Skeletal muscle tissue (tissue), 5 donors: ENCODE data around the gene RIOK3. TPM values are rescaled to one million over a fixed set of nuclear protein-coding genes. Genes with fewer than 3 reads are reported as not detected.

Experiments used
- H3K27ac ChIP-seq: one replicate; pipeline ENCODE4 v1.7.0; 2013; ENCODE audit warnings: mild to moderate bottlenecking, low read depth, low read length, inconsistent platforms
- H3K27me3 ChIP-seq, 3 donors: one replicate each; pipeline ENCODE4 v1.7.0; 2013; ENCODE audit warnings: low read length in 3 of 3; ENCODE audit not compliant: control insufficient read depth in 3 of 3, insufficient read depth in 3 of 3
- H3K36me3 ChIP-seq, 3 donors: one replicate each; pipeline ENCODE4 v1.7.0; 2013; ENCODE audit warnings: low read length in 3 of 3; ENCODE audit not compliant: control insufficient read depth in 3 of 3, insufficient read depth in 3 of 3
- H3K4me1 ChIP-seq, 3 donors: one replicate each; pipeline ENCODE4 v1.7.0; 2013; ENCODE audit warnings: low read length in 3 of 3, mild to moderate bottlenecking in 3 of 3; ENCODE audit not compliant: control insufficient read depth in 3 of 3, insufficient read depth in 3 of 3
- H3K4me3 ChIP-seq, 3 donors: one replicate each; pipeline ENCODE4 v1.7.0; 2013; ENCODE audit warnings: low read length in 3 of 3
- H3K9ac ChIP-seq, 3 donors: one replicate each; pipeline ENCODE4 v1.7.0; 2013; ENCODE audit warnings: low read length in 3 of 3, mild to moderate bottlenecking in 3 of 3, moderate library complexity in 2 of 3, low read depth in 1 of 3
- H3K9me3 ChIP-seq, 3 donors: one replicate each; pipeline ENCODE4 v1.7.0; 2013; ENCODE audit warnings: low read length in 3 of 3; ENCODE audit not compliant: control insufficient read depth in 3 of 3
- small RNA-seq: library from RNA; depleted of rRNA; stranded (forward); fragments of <200 nt; gene quantifications from one replicate; pipeline ENCODE3, GENCODE V24; 2014
- total RNA-seq: library from RNA; depleted of rRNA; stranded (reverse); fragments of >200 nt; gene quantifications from one replicate; pipeline ENCODE4 v1.2.3, GENCODE V29; 2014
- donor health status: Osteomylitis.

The RIOK3 gene
- total RNA-seq, 1 donor from 2014 or later: 55.3 TPM

- H3K9me3 ChIP-seq: no peaks in the 10 kb centered on the region
- H3K4me1 ChIP-seq: peaks cover 0 to 3% (median 0%) of the 10 kb centered on the region in 3 donors
- no peak overlapping the region for H3K9ac ChIP-seq
- H3K4me3 ChIP-seq: no peak overlapping the region
- no peak overlapping the region for H3K27ac ChIP-seq
- H3K27me3 ChIP-seq: no peaks in the 10 kb centered on the region
- H3K36me3 ChIP-seq: peaks cover 58 to 70% (median 63%) of the 10 kb centered on the region in 3 donors
Observed at GRCh38 chr18:23523429-23524212, 70.5 kb downstream of the RIOK3 start.

- no peak overlapping the region for H3K9ac ChIP-seq
- peaks cover 57 to 67% (median 58%) of the 10 kb centered on the region in 3 donors for H3K36me3 ChIP-seq
- no peaks in the 10 kb centered on the region for H3K9me3 ChIP-seq
- H3K4me3 ChIP-seq: no peak overlapping the region
- no peak overlapping the region for H3K27ac ChIP-seq
- peaks cover 0 to 4% (median 0%) of the 10 kb centered on the region in 3 donors for H3K4me1 ChIP-seq
- H3K27me3 ChIP-seq: no peaks in the 10 kb centered on the region
Observed at GRCh38 chr18:23524213-23524707, 71.2 kb downstream of the RIOK3 start.

- Histone ChIP-seq H3K4me3 (no peak overlapping the region), H3K9me3 (no peaks in the 10 kb centered on the region), H3K27me3 (no peaks in the 10 kb centered on the region), H3K27ac (no peak overlapping the region), H3K9ac (no peak overlapping the region), H3K36me3 (peaks cover 51 to 68% (median 63%) of the 10 kb centered on the region in 3 donors), H3K4me1 (peaks cover 0 to 4% (median 0%) of the 10 kb centered on the region in 3 donors)
Observed at GRCh38 chr18:23526501-23527063, 73.5 kb downstream of the RIOK3 start.

- H3K27ac ChIP-seq: peak overlapping the region; percentile 31
Observed at GRCh38 chr18:23528580-23529472, 75.7 kb downstream of the RIOK3 start.

GRCh38 chr18:23529604-23530003 lies 76.5 kb downstream of the RIOK3 start:
- H3K4me1 ChIP-seq: peaks cover 0 to 4% (median 0%) of the 10 kb centered on the region in 3 donors
- H3K9me3 ChIP-seq: no peaks in the 10 kb centered on the region
- H3K9ac ChIP-seq: no peak overlapping the region
- no peak overlapping the region for H3K4me3 ChIP-seq
- H3K27ac ChIP-seq: no peak overlapping the region
- H3K27me3 ChIP-seq: no peaks in the 10 kb centered on the region
- peaks cover 49 to 69% (median 68%) of the 10 kb centered on the region in 3 donors for H3K36me3 ChIP-seq

More at GRCh38 chr18:23528580-23529472, 75.7 kb downstream of the RIOK3 start:
- Histone ChIP-seq H3K36me3 (peaks cover 46 to 68% (median 67%) of the 10 kb centered on the region in 3 donors), H3K4me3 (no peak overlapping the region), H3K27me3 (no peaks in the 10 kb centered on the region), H3K9ac (no peak overlapping the region), H3K9me3 (no peaks in the 10 kb centered on the region), H3K4me1 (peaks cover 0 to 4% (median 0%) of the 10 kb centered on the region in 3 donors)

- Histone ChIP-seq H3K9ac (no peak overlapping the region), H3K4me1 (peaks cover 0 to 4% (median 0%) of the 10 kb centered on the region in 3 donors), H3K36me3 (peaks cover 54 to 75% (median 73%) of the 10 kb centered on the region in 3 donors), H3K4me3 (no peak overlapping the region), H3K9me3 (no peaks in the 10 kb centered on the region), H3K27me3 (no peaks in the 10 kb centered on the region), H3K27ac (no peak overlapping the region)
Observed at GRCh38 chr18:23530195-23530594, 77.1 kb downstream of the RIOK3 start.

- Histone ChIP-seq H3K27ac (no peak overlapping the region), H3K27me3 (no peaks in the 10 kb centered on the region), H3K9me3 (no peaks in the 10 kb centered on the region), H3K36me3 (peaks cover 55 to 79% (median 76%) of the 10 kb centered on the region in 3 donors), H3K4me3 (no peak overlapping the region), H3K4me1 (peaks cover 0 to 4% (median 0%) of the 10 kb centered on the region in 3 donors), H3K9ac (no peak overlapping the region)
Observed at GRCh38 chr18:23531912-23532311, 78.8 kb downstream of the RIOK3 start.

Small RNA genes lying within 50 kb of the gene (small RNA-seq; reads per million reads assigned to genes)
- not detected for gene AC026634.1
- not detected for gene RF00019

Other genes with a start within 250 kb of the RIOK3 start
- gene RMC1, start 50.2 kb downstream of the RIOK3 start, total RNA-seq: 14.6 TPM
- gene NPC1, start 133.2 kb downstream of the RIOK3 start, total RNA-seq: 48.0 TPM
- gene ANKRD29, start 209.6 kb downstream of the RIOK3 start, total RNA-seq: 3.7 TPM
- 8.4 TPM for gene LAMA3, start 236.2 kb downstream of the RIOK3 start, total RNA-seq